Thyroid gland (tissue), 4 donors: ENCODE results near the gene DGKZ.

ENCODE experiments used
- CTCF ChIP-seq, 6 experiments: fragments of 200-600 bp in 3 of 6; fragments of 450-650 bp in 3 of 6; sonication (generic) in 3 of 6; IDR thresholded peaks; one replicate each; pipeline ENCODE4 v1.5.1; 2016 to 2019; ENCODE audit warnings: antibody characterized with exemption in 6 of 6, mild to moderate bottlenecking in 2 of 6, inconsistent platforms in 1 of 6, moderate library complexity in 1 of 6
- POLR2A ChIP-seq, 2 donors: fragments of 450-650 bp; IDR thresholded peaks; one replicate each; pipeline ENCODE4 v1.6.1; 2017; ENCODE audit warnings: antibody characterized with exemption in 2 of 2, mild to moderate bottlenecking in 2 of 2, moderate library complexity in 1 of 2

GRCh38 chr11:46332568-46333393 is 14.5 kb upstream of the DGKZ start:
- TF ChIP-seq CTCF (IDR thresholded peaks at IDR 0.05) (no peak), POLR2A (IDR thresholded peaks at IDR 0.05) (no peak)
